MV-4-11 (cell line): ENCODE data around the gene HERC6.
"Not testable (repeated sequence)": the region's sequence is repeated elsewhere in the genome, so short reads cannot be mapped to it uniquely, and the experiment has no call there.

Source experiments
- DNase-seq: peaks from one replicate; lab custom pipeline; 2025; lab: John Stamatoyannopoulos, UW

Gene HERC6

GRCh38 chr4:88378691-88379559, at the start of gene HERC6:
Gene HERC6, plus strand, starts transcription at chr4:88378852. Its CDS starts 70 bp downstream, at chr4:88378922.
- DNase-seq: peak; percentile 93

GRCh38 chr4:88333741-88334405, 44.8 kb upstream of the HERC6 start:
- DNase-seq: no peak

GRCh38 chr4:88335092-88335665, 43.5 kb upstream of the HERC6 start:
- no peak for DNase-seq

GRCh38 chr4:88341227-88342192, 37.1 kb upstream of the HERC6 start:
- peak; percentile 70 for DNase-seq

- not testable (repeated sequence) for DNase-seq
These were observed 31.8 kb upstream of the HERC6 start for GRCh38 chr4:88346902-88347301.

- DNase-seq: not testable (repeated sequence)
These were observed 29.9 kb upstream of the HERC6 start for GRCh38 chr4:88348761-88349160.

DNA sequence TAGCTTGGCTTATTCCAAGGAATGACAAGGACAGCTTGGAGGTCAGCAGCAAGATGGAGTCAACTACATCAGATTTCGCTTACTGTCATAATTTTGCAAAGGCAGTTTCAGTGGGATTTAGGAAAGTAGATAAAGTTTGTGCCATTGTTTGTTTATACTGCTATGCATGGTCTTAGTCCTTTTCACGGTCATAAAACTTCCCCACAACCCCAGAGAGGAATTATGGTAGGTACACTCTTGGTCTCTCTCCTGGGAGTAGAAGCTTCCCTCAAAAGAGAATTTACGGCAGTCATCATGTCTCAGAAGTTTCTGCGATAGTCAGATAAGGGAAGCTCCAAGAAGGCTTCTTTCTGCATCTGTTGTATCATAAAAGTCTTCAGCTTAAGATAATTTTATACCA, 27.9 kb upstream of the HERC6 start:
- no peak for DNase-seq

DNA sequence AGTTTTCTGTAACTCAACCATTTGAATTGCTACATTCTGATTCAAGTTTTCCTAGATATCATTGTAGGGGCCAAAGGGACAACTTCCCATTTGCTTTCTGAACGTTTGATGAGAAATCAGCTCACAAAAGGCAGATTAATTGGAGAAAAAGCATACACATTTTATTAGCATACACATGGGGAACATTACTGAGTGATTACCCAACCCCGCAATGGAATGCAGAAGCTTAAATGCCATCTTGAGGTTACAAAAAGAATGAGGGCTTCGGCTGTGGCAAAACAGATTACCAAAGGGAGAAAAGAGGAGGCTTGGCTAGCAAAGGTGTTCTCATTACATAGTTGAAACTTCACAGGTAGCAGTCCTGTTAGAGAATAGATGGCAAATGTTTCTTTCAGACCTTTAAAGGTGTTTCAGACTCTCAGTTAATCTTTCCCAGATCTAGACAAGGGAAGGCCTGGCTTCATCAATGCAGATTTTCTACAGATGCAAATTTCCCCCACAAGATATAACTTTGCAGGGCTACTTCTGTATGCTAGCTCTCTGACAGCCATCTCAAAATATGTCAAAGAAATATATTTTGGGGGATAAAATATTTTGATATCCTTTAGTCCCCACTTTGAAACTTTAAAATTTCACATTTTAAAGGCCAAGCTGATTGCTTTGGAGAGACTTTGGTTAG, 26.5 kb upstream of the HERC6 start:
- DNase-seq: no peak

DNA sequence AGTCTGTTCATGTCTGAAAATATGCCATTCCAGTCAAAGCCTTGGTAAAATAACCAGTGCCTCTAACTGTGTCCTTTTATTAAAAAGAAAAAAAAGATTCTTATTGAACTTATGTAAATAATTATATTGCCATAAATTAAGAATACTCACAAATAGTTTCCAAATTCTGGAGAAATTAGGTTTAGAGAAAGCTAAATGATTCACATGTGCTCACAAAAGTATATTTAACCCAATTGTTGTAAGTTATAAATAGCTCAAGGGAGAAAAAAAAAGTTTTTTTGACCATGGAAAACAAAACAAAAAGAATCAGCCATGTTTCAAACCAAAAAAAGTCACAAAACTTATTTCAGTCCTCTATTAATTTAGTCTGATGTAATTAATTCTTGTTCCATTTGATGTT, 25.3 kb upstream of the HERC6 start:
- DNase-seq: no peak

DNA sequence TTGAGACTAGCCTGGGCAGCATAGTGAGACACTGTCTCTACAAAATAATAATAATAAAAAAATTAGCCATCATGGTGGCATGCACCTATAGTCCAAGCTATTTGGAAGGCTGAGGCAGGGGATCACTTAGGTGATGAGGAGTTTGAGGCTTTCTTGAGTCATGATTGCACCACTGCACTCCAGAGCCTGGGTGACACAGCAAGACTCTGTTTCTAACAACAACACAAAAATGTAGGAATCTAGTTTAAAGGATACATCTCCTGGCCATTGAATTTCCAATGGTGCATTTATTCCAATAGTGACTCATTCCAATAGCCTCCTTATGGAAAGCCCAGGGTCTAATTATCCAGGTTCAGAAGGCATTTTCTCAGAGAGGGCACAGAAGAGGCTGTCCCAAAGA, 21.9 kb upstream of the HERC6 start:
- DNase-seq: no peak

GRCh38 chr4:88357262-88357661, 21.4 kb upstream of the HERC6 start:
- no peak for DNase-seq

DNA sequence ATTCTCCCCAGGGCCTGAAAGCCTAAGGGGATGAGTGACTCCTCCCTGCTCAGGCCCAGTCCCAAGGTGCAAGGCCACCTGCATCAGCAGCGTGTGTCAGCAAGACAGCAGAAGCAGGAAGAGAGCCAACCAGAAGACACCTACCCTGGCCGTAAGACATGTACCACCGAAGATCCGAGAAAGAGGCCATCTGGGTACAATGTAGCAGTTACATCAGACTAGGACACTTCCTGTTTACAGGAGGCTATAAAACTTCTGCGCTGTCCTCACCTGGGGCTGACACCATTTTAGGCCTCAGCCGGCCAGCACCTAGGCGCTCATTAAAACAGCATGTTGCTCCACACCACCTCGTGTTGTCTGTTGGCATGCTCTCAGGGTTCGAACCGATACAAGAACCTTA, 19.1 kb upstream of the HERC6 start:
- DNase-seq: no peak

DNA sequence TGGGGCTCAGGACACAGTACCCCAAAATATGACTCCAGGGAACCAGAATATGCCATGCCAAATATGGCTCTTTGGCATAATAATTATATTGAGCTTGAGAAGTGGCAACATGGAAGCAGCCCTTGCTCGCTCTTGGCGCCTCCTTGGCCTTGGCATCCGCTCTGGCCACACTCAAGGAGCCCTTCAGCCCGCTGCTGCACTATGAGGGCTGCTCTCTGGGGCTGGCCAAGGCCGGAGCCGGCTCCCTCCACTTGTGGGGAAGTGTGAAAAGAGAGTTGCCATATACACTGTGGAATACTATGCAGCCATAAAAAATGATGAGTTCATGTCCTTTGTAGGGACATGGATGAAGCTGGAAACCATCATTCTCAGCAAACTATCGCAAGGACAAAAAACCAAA, 18.4 kb upstream of the HERC6 start:
- DNase-seq: no peak

- no peak for DNase-seq
These were observed 17.9 kb upstream of the HERC6 start for GRCh38 chr4:88360791-88361190.

GRCh38 chr4:88361217-88361773, 17.4 kb upstream of the HERC6 start:
- not testable (repeated sequence) for DNase-seq

GRCh38 chr4:88366460-88366859, 12.2 kb upstream of the HERC6 start:
- DNase-seq: peak; percentile 4

DNA sequence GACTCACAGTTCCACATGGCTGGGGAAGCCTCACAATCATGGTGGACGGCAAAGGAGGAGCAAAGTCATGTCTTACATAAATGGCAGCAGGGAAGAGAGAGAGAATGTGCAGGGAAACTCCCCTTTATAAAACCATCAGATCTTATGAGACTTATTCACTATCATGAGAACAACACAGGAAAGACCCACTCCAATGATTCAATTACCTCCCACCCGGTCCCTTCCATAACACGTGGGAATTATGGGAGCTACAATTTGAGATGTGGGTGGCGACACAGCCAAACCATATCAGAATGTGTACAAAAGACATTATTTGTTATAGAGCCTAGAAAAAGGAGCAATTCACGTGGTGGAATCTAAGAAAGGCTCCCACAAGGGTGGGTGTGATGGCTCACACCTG, 10.8 kb upstream of the HERC6 start:
- DNase-seq: no peak

- peak; percentile 47 for DNase-seq
These were observed 9.4 kb upstream of the HERC6 start for GRCh38 chr4:88369180-88369812.

GRCh38 chr4:88381123-88381522, 2.5 kb downstream of the HERC6 start:
- DNase-seq: no peak

GRCh38 chr4:88382621-88383020, 4.0 kb downstream of the HERC6 start:
- DNase-seq: no peak
